ENCODE measurements around the gene CSRP2. TPM values are rescaled to one million over a fixed set of nuclear protein-coding genes. Genes with fewer than 3 reads are reported as not detected.

The CSRP2 gene
- total RNA-seq, 1 donor from 2014 or later, result 28.5 TPM

- no peak for DNase-seq
- no peak overlapping the region for H3K4me3 ChIP-seq
- H3K27ac ChIP-seq, result no peak overlapping the region
- H3K9me3 ChIP-seq, result no peaks in the 10 kb centered on the region
- intact Hi-C loops (cut with DNase I), result no loop called here
- H3K36me3 ChIP-seq, result peaks cover 28% of the 10 kb centered on the region
- H3K4me1 ChIP-seq, result no peaks in the 10 kb centered on the region
- ATAC-seq, result no peak
- TF ChIP-seq CTCF (IDR thresholded peaks at IDR 0.05), result peak; percentile 59
- no peaks in the 10 kb centered on the region for H3K27me3 ChIP-seq
These were observed 57.8 kb downstream of the CSRP2 start for GRCh38 chr12:76820888-76821482.

- ATAC-seq (no peak), DNase-seq (no peak)
- Histone ChIP-seq H3K4me1 (no peaks in the 10 kb centered on the region), H3K9me3 (no peaks in the 10 kb centered on the region), H3K27me3 (no peaks in the 10 kb centered on the region), H3K4me3 (no peak overlapping the region), H3K36me3 (peaks cover 60% of the 10 kb centered on the region), H3K27ac (no peak overlapping the region)
- TF ChIP-seq CTCF (IDR thresholded peaks at IDR 0.05), result no peak
- intact Hi-C loops (cut with DNase I), result no loop called here
These were observed 64.8 kb downstream of the CSRP2 start for GRCh38 chr12:76813972-76814371.

DNA sequence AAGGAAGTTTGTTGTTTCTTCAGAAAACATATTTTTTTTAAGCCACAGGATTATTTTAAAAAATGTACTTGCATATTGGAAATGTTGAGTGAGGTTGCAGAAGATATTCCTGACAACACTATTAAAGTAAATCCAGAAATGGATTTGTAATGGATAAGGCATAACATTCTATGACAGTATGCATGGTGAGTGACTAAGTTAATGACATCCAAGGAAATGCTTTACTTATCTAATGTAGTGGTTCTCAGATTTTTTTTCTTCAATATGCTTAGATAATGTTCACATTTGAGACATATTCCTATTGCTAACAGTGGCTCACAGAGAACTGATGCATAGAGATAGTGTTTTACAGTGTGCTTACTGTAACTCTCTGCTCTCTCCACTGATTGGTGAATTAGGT lies 65.6 kb downstream of the CSRP2 start:
- TF ChIP-seq CTCF (IDR thresholded peaks at IDR 0.05), result no peak
- intact Hi-C loops (cut with DNase I), result no loop called here
- no peaks in the 10 kb centered on the region for H3K9me3 ChIP-seq
- peaks cover 67% of the 10 kb centered on the region for H3K36me3 ChIP-seq
- no peak overlapping the region for H3K4me3 ChIP-seq
- no peaks in the 10 kb centered on the region for H3K4me1 ChIP-seq
- ATAC-seq (no peak), DNase-seq (no peak)
- no peaks in the 10 kb centered on the region for H3K27me3 ChIP-seq
- H3K27ac ChIP-seq, result no peak overlapping the region

DNA sequence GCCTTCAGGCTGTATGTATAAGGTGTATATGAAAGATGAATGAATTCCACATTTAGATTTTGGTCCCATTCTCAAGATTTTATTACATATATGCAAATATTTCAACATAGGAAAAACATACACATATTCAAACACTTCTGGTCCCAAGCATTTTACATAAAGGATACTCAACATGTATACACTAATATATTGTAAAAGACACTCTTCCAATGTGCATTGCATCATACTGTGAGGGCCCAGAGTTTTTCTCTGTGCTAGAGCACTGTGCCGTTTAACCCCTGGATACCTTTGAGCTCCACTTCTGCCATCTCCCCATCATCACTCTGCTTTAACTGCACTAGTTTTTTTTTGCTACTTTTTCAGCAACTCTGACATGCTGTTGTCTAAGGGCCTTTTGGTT lies 66.8 kb downstream of the CSRP2 start:
- no peak for DNase-seq
- ATAC-seq, result no peak
- H3K9me3 ChIP-seq, result no peaks in the 10 kb centered on the region
- H3K36me3 ChIP-seq, result peaks cover 80% of the 10 kb centered on the region
- H3K27ac ChIP-seq, result no peak overlapping the region
- no peak overlapping the region for H3K4me3 ChIP-seq
- intact Hi-C loops (cut with DNase I), result no loop called here
- H3K4me1 ChIP-seq, result no peaks in the 10 kb centered on the region
- TF ChIP-seq CTCF (IDR thresholded peaks at IDR 0.05), result no peak
- no peaks in the 10 kb centered on the region for H3K27me3 ChIP-seq

DNA sequence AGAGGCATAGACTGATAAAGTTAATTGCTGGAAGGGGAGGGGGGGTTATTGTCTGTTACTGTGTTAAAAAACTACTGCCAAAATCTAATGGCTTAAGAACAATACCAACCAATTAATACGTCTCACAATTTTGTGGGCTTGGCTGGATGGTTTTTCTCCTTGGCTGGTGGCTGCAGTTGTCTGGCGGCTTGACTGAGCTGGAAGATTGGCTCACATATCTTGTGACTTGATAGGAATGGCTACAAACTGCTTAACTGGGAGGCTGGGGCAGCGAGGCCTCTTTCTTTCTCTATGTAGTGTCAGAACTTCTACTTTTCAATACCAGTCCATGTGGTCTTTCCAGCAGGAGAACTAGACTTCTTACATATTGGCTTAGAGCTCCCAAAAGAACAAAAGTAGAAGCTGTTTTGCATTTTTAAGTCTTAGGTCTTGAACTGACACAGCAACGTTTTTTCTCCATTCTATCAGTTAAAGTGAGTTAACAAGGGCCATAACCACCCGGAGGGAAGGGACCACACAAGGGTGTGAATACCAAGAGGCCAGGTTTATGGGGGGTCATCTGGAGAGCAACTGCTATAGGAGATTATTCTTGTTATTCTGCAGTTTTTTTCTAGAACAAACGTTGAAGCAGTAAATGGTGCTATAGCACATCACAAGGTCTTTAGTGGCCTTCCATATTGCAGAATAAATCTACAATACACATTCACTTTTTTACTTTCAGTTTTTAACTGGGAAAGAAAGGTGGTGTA lies 68.0 kb downstream of the CSRP2 start:
- H3K27me3 ChIP-seq, result no peaks in the 10 kb centered on the region
- TF ChIP-seq CTCF (IDR thresholded peaks at IDR 0.05), result no peak
- H3K4me1 ChIP-seq, result no peaks in the 10 kb centered on the region
- intact Hi-C loops (cut with DNase I), result no loop called here
- no peak overlapping the region for H3K27ac ChIP-seq
- H3K4me3 ChIP-seq, result no peak overlapping the region
- peaks cover 81% of the 10 kb centered on the region for H3K36me3 ChIP-seq
- ATAC-seq (no peak), DNase-seq (no peak)
- H3K9me3 ChIP-seq, result no peaks in the 10 kb centered on the region

Other genes with a start within 250 kb of the CSRP2 start
- gene ZDHHC17, start 114.9 kb downstream of the CSRP2 start, total RNA-seq, result 35.0 TPM
- gene E2F7, start 186.6 kb upstream of the CSRP2 start, total RNA-seq, result 0.29 TPM